Rectal smooth muscle tissue (tissue), 1 donor: ENCODE measurements around the gene FGF8.

Experiments
- H3K27ac ChIP-seq: one replicate; pipeline ENCODE4 v1.7.0; 2013; ENCODE audit warnings: low read depth, low read length, inconsistent platforms
- H3K27me3 ChIP-seq: one replicate; pipeline ENCODE4 v1.7.0; 2013; ENCODE audit warnings: low read length; ENCODE audit not compliant: control insufficient read depth, insufficient read depth
- H3K36me3 ChIP-seq: one replicate; pipeline ENCODE4 v1.7.0; 2013; ENCODE audit warnings: low read length; ENCODE audit not compliant: control insufficient read depth, insufficient read depth
- H3K4me1 ChIP-seq: one replicate; pipeline ENCODE4 v1.7.0; 2013; ENCODE audit warnings: low read length; ENCODE audit not compliant: control insufficient read depth, insufficient read depth
- H3K4me3 ChIP-seq: one replicate; pipeline ENCODE4 v1.7.0; 2013; ENCODE audit warnings: low read length
- H3K9ac ChIP-seq: one replicate; pipeline ENCODE4 v1.7.0; 2013; ENCODE audit warnings: low read length

Gene FGF8

DNA sequence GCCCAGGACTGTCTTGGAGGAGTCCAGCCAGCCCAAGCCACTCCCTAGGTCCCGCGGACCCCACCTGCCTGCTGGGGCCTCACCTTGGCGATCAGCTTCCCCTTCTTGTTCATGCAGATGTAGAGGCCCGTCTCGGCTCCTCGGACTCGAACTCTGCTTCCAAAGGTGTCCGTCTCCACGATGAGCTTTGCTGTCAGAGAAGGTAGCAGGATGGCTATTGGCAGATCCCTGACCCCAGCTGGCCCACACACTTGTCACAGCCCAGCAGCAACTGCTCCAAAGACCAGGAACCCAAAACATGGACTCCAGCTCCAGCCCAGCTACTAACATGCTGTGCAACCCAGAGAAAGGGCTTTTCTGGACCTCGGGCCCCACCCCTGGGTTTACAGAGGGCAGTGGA, 4.5 kb downstream of the FGF8 start:
- Histone ChIP-seq H3K27ac (no peak overlapping the region), H3K4me1 (no peaks in the 10 kb centered on the region), H3K27me3 (peaks cover 33% of the 10 kb centered on the region), H3K9ac (no peak overlapping the region), H3K4me3 (no peak overlapping the region), H3K36me3 (no peaks in the 10 kb centered on the region)

DNA sequence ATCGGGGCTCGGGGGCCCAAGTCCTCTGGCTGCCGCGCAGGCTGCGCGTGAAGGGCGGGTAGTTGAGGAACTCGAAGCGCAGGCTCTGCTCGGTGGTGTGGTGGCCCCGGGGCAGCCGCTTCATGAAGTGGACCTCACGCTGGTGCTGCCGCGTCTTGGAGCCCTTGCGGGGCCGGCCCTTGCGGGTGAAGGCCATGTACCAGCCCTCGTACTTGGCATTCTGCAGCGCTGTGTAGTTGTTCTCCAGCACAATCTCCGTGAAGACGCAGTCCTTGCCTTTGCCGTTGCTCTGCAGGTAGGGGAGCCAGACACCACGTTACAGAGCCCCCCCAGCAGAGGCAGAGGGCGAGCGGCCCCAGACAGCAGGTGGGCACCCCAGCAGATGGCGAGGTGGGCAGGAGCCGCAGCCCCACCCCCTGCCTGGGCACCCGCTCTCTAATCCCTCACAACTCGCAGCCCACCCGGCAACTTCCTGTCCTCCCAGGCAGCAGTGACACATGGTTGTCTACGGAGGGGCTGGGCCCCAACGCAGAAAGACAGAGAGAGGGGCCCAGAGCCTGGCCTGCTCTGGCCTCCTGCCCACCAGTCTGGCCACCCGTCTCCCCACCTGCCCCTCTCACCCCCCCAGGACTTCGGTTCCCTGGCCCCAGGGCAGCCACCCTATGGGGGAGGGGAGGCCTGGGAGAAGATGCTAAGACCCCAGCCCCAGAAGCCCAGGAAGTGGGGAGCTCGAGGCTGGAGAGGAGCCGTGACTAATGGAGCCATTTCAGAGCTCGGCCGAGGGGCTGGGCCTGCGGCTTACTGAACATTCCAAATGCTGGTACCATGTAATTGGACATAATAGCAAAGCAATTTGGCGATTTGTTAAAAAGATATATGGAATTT, 5.3 kb downstream of the FGF8 start:
- H3K27ac ChIP-seq, result no peak overlapping the region
- H3K4me3 ChIP-seq, result no peak overlapping the region
- no peaks in the 10 kb centered on the region for H3K36me3 ChIP-seq
- peaks cover 33% of the 10 kb centered on the region for H3K27me3 ChIP-seq
- H3K4me1 ChIP-seq, result no peaks in the 10 kb centered on the region
- no peak overlapping the region for H3K9ac ChIP-seq

- H3K9ac ChIP-seq, result no peak overlapping the region
- H3K4me3 ChIP-seq, result no peak overlapping the region
- no peaks in the 10 kb centered on the region for H3K4me1 ChIP-seq
- peaks cover 24% of the 10 kb centered on the region for H3K27me3 ChIP-seq
- H3K27ac ChIP-seq, result no peak overlapping the region
- H3K36me3 ChIP-seq, result no peaks in the 10 kb centered on the region
These were observed 6.3 kb downstream of the FGF8 start for GRCh38 chr10:101769541-101770180.

- H3K27me3 ChIP-seq, result peaks cover 17% of the 10 kb centered on the region
- H3K4me3 ChIP-seq, result no peak overlapping the region
- H3K27ac ChIP-seq, result no peak overlapping the region
- no peak overlapping the region for H3K9ac ChIP-seq
- no peaks in the 10 kb centered on the region for H3K4me1 ChIP-seq
- no peaks in the 10 kb centered on the region for H3K36me3 ChIP-seq
These were observed 7.1 kb downstream of the FGF8 start for GRCh38 chr10:101768791-101769170.

GRCh38 chr10:101767966-101768790, 7.7 kb downstream of the FGF8 start:
- no peak overlapping the region for H3K27ac ChIP-seq
- peaks cover 17% of the 10 kb centered on the region for H3K27me3 ChIP-seq
- no peaks in the 10 kb centered on the region for H3K36me3 ChIP-seq
- no peak overlapping the region for H3K4me3 ChIP-seq
- H3K9ac ChIP-seq, result no peak overlapping the region
- no peaks in the 10 kb centered on the region for H3K4me1 ChIP-seq

DNA sequence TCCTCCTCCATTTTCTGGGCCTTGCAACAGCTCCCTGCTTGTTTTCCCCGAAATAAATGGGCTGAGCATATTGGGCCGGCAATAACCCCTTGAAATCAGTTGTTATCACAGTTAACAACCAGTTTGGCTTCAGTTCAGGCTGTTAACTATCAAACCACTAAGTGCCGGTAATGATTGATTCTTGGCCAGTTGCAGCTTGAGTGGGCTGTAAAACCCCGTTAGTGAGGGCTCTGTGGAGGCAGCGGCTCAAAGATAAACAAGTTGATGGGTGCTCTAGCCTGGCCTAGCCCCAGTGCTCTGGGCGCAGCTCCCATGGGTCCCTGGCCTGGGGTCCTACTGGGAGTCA, 8.3 kb downstream of the FGF8 start:
- Histone ChIP-seq H3K36me3 (no peaks in the 10 kb centered on the region), H3K4me1 (no peaks in the 10 kb centered on the region), H3K27ac (no peak overlapping the region), H3K4me3 (no peak overlapping the region), H3K9ac (no peak overlapping the region), H3K27me3 (peaks cover 13% of the 10 kb centered on the region)

- Histone ChIP-seq H3K9ac (no peak overlapping the region), H3K4me3 (no peak overlapping the region), H3K27ac (no peak overlapping the region), H3K4me1 (no peaks in the 10 kb centered on the region), H3K36me3 (no peaks in the 10 kb centered on the region), H3K27me3 (peaks cover 10% of the 10 kb centered on the region)
These were observed 8.9 kb downstream of the FGF8 start for GRCh38 chr10:101766753-101767599.

DNA sequence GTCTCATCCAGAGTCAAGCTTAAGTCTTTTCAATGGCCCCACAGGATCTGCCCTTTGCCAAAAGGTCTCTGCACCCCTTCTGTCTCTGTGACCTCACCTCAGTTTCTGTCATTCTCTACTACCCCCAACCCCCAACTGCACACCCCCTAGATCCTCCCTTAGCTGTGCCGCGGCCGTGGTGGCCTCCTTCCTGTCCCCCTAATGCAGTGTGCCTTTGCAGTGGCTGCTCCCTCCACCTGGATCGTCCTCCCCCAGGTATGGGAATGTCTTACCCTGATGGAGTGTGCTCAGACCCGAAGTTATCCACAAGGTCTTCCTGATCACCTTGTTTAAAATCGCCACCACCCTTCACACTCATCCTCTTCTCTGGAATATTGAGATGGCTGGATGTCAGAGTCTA, 9.6 kb downstream of the FGF8 start:
- no peak overlapping the region for H3K9ac ChIP-seq
- H3K4me3 ChIP-seq, result no peak overlapping the region
- no peak overlapping the region for H3K27ac ChIP-seq
- no peaks in the 10 kb centered on the region for H3K4me1 ChIP-seq
- no peaks in the 10 kb centered on the region for H3K36me3 ChIP-seq
- peaks cover 7% of the 10 kb centered on the region for H3K27me3 ChIP-seq

DNA sequence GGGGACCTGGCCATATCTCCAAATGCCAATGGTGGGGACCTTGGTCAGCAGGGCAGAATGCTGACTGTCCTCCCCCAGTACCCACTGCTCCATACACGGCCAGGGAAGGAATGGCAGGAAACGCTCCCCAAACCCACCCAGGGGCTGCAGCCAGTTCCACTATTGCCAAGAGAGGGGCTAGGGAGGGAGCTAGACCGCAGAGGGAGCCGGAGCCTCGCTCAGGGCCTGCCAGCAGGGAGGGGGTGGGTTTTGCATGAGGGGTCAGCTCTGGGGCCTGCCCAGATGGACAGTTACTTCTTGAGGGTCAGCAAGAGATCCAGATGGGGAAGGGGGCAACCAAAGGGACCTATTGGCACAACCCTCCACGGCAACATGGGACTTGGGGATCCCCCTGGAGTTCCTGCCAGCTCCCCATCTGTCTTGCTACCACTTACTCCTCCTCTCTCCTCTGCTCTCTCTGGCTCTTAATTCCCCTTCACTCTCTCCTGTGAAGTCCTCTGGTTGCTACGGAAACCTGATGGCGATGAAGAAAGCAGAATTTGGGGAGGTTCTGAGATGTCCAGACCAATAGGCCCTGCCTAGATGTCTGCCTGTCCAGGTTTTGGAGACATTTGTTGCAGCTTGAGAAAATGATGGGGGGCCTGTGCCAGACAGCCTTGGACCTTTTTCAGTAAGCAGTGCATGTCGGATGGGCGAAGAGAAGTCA, 12.6 kb downstream of the FGF8 start:
- H3K27me3 ChIP-seq, result peaks cover 3% of the 10 kb centered on the region
- H3K9ac ChIP-seq, result no peak overlapping the region
- H3K36me3 ChIP-seq, result no peaks in the 10 kb centered on the region
- no peak overlapping the region for H3K27ac ChIP-seq
- H3K4me3 ChIP-seq, result no peak overlapping the region
- H3K4me1 ChIP-seq, result no peaks in the 10 kb centered on the region

- no peak overlapping the region for H3K27ac ChIP-seq
- no peaks in the 10 kb centered on the region for H3K36me3 ChIP-seq
- no peak overlapping the region for H3K4me3 ChIP-seq
- H3K27me3 ChIP-seq, result peaks cover 3% of the 10 kb centered on the region
- no peak overlapping the region for H3K9ac ChIP-seq
- no peaks in the 10 kb centered on the region for H3K4me1 ChIP-seq
These were observed 13.2 kb downstream of the FGF8 start for GRCh38 chr10:101762736-101763135.

- no peak overlapping the region for H3K9ac ChIP-seq
- H3K36me3 ChIP-seq, result no peaks in the 10 kb centered on the region
- no peaks in the 10 kb centered on the region for H3K4me1 ChIP-seq
- H3K27ac ChIP-seq, result no peak overlapping the region
- H3K27me3 ChIP-seq, result peaks cover 3% of the 10 kb centered on the region
- no peak overlapping the region for H3K4me3 ChIP-seq
These were observed 14.7 kb downstream of the FGF8 start for GRCh38 chr10:101761226-101761625.
